ENCODE data around the gene DUSP8.
"Not testable (repeated sequence)": the region's sequence is repeated elsewhere in the genome, so short reads cannot be mapped to it uniquely, and the experiment has no call there.

DUSP8 gene

GRCh38 chr11:1589191-1589963 lies 17.3 kb upstream of the DUSP8 start:
- DNase-seq: not testable (repeated sequence)

- no peak for DNase-seq
Measured at GRCh38 chr11:1586699-1587098, 14.6 kb upstream of the DUSP8 start.

GRCh38 chr11:1584661-1585370 lies 12.7 kb upstream of the DUSP8 start, which contains the start of gene KRTAP5-1:
KRTAP5-1 (minus strand) TSS chr11:1585283; CDS start chr11:1585249, 34 bp downstream.
- DNase-seq: not testable (repeated sequence)

GRCh38 chr11:1582909-1583308 lies 10.8 kb upstream of the DUSP8 start:
- not testable (repeated sequence) for DNase-seq

GRCh38 chr11:1581976-1582375 lies 9.9 kb upstream of the DUSP8 start:
- no peak for DNase-seq

- no peak for DNase-seq
Measured at GRCh38 chr11:1576825-1577224, 4.8 kb upstream of the DUSP8 start.

GRCh38 chr11:1575756-1576155 lies 3.7 kb upstream of the DUSP8 start:
- not testable (repeated sequence) for DNase-seq

- no peak for DNase-seq
Measured at GRCh38 chr11:1574933-1575242, 2.8 kb upstream of the DUSP8 start.

- DNase-seq: peak; percentile 82
Measured at GRCh38 chr11:1574238-1574932, 2.3 kb upstream of the DUSP8 start.

- no peak for DNase-seq
Measured at GRCh38 chr11:1573903-1574237, 1.8 kb upstream of the DUSP8 start.

- peak; percentile 22 for DNase-seq
Measured at GRCh38 chr11:1573077-1573902, 1.2 kb upstream of the DUSP8 start.

- no peak for DNase-seq
Measured at GRCh38 chr11:1571760-1572196, 293 bp downstream of the DUSP8 start.

- DNase-seq: no peak
Measured at GRCh38 chr11:1570896-1571759, 943 bp downstream of the DUSP8 start.

GRCh38 chr11:1570531-1570895 lies 1.6 kb downstream of the DUSP8 start:
- DNase-seq: no peak

- DNase-seq: no peak
Measured at GRCh38 chr11:1570001-1570453, 2.0 kb downstream of the DUSP8 start.

GRCh38 chr11:1569251-1569780 lies 2.8 kb downstream of the DUSP8 start:
- DNase-seq: no peak

GRCh38 chr11:1568441-1568911 lies 3.6 kb downstream of the DUSP8 start:
- no peak for DNase-seq

GRCh38 chr11:1567721-1568100 lies 4.4 kb downstream of the DUSP8 start:
- no peak for DNase-seq

- DNase-seq: no peak
Measured at GRCh38 chr11:1567052-1567720, 4.9 kb downstream of the DUSP8 start.

GRCh38 chr11:1566381-1567051 lies 5.6 kb downstream of the DUSP8 start:
- no peak for DNase-seq

- no peak for DNase-seq
Measured at GRCh38 chr11:1565904-1566247, 6.2 kb downstream of the DUSP8 start.

Data from DMS153 (cell line).